ENCODE data around the gene LARGE1.

LARGE1 gene

GRCh38 chr22:33415401-33415800 lies 504.9 kb downstream of the LARGE1 start:
- no peak for TF ChIP-seq TEAD4 (IDR thresholded peaks at IDR 0.05)
- TF ChIP-seq USF1 (IDR thresholded peaks at IDR 0.05) = no peak
- TF ChIP-seq YY1 (IDR thresholded peaks at IDR 0.05; ENCODE audit: low read depth) = no peak
- TF ChIP-seq REST (IDR thresholded peaks at IDR 0.05; ENCODE audit: low read depth) = no peak
- no peak for TF ChIP-seq TAF1 (IDR thresholded peaks at IDR 0.05; ENCODE audit: low read depth)
- TF ChIP-seq FOXM1 (IDR thresholded peaks at IDR 0.05; ENCODE audit: borderline replicate concordance, low read depth) = no peak
- TF ChIP-seq EGR1 (IDR thresholded peaks at IDR 0.05) = no peak
- no peak for TF ChIP-seq NFIC (IDR thresholded peaks at IDR 0.05)
- no peak for TF ChIP-seq RAD21 (IDR thresholded peaks at IDR 0.05; ENCODE audit: low read depth)
- no peak for TF ChIP-seq CEBPB (IDR thresholded peaks at IDR 0.05)
- no peak for TF ChIP-seq MAX (IDR thresholded peaks at IDR 0.05)
- TF ChIP-seq EP300 (IDR thresholded peaks at IDR 0.05; ENCODE audit: borderline replicate concordance) = no peak
- TF ChIP-seq ZBTB7A (IDR thresholded peaks at IDR 0.05; ENCODE audit: low read depth) = no peak
- TF ChIP-seq CREB1 (IDR thresholded peaks at IDR 0.05; ENCODE audit: low read depth) = no peak
- TF ChIP-seq TCF12 (IDR thresholded peaks at IDR 0.05; ENCODE audit: low read depth) = no peak

- TF ChIP-seq TEAD4 (IDR thresholded peaks at IDR 0.05) (no peak), EP300 (IDR thresholded peaks at IDR 0.05; ENCODE audit: borderline replicate concordance) (no peak), NFIC (IDR thresholded peaks at IDR 0.05) (no peak), FOXM1 (IDR thresholded peaks at IDR 0.05; ENCODE audit: borderline replicate concordance, low read depth) (no peak), EGR1 (IDR thresholded peaks at IDR 0.05) (no peak), RAD21 (IDR thresholded peaks at IDR 0.05; ENCODE audit: low read depth) (no peak), USF1 (IDR thresholded peaks at IDR 0.05) (no peak), YY1 (IDR thresholded peaks at IDR 0.05; ENCODE audit: low read depth) (no peak), TAF1 (IDR thresholded peaks at IDR 0.05; ENCODE audit: low read depth) (no peak), REST (IDR thresholded peaks at IDR 0.05; ENCODE audit: low read depth) (no peak), MAX (IDR thresholded peaks at IDR 0.05) (no peak), ZBTB7A (IDR thresholded peaks at IDR 0.05; ENCODE audit: low read depth) (no peak), TCF12 (IDR thresholded peaks at IDR 0.05; ENCODE audit: low read depth) (no peak), CREB1 (IDR thresholded peaks at IDR 0.05; ENCODE audit: low read depth) (no peak), CEBPB (IDR thresholded peaks at IDR 0.05) (no peak)
Measured at GRCh38 chr22:33409079-33409478, 511.2 kb downstream of the LARGE1 start.

GRCh38 chr22:33405194-33405593 lies 515.1 kb downstream of the LARGE1 start:
- TF ChIP-seq EP300 (IDR thresholded peaks at IDR 0.05; ENCODE audit: borderline replicate concordance) (no peak), TEAD4 (IDR thresholded peaks at IDR 0.05) (no peak), FOXM1 (IDR thresholded peaks at IDR 0.05; ENCODE audit: borderline replicate concordance, low read depth) (no peak), RAD21 (IDR thresholded peaks at IDR 0.05; ENCODE audit: low read depth) (no peak), CREB1 (IDR thresholded peaks at IDR 0.05; ENCODE audit: low read depth) (no peak), YY1 (IDR thresholded peaks at IDR 0.05; ENCODE audit: low read depth) (no peak), USF1 (IDR thresholded peaks at IDR 0.05) (no peak), TAF1 (IDR thresholded peaks at IDR 0.05; ENCODE audit: low read depth) (no peak), CEBPB (IDR thresholded peaks at IDR 0.05) (no peak), MAX (IDR thresholded peaks at IDR 0.05) (no peak), ZBTB7A (IDR thresholded peaks at IDR 0.05; ENCODE audit: low read depth) (no peak), NFIC (IDR thresholded peaks at IDR 0.05) (no peak), EGR1 (IDR thresholded peaks at IDR 0.05) (no peak), TCF12 (IDR thresholded peaks at IDR 0.05; ENCODE audit: low read depth) (no peak), REST (IDR thresholded peaks at IDR 0.05; ENCODE audit: low read depth) (no peak)
